ENCODE results near the gene KANK2. TPM values are rescaled to one million over a fixed set of nuclear protein-coding genes. Genes with fewer than 3 reads are reported as not detected.

The KANK2 gene
- total RNA-seq, 1 experiment from 2014 or later: 35.1 TPM

GRCh38 chr19:11204943-11205349 lies 7.6 kb upstream of the KANK2 start:
- Mint-ChIP-seq H3K27me3 (ENCODE audit: low read depth) (no peaks in the 10 kb centered on the region), H3K4me1 (0 out of 2 replicates have a peak, but pooled peaks cover 3% of the 10 kb centered on the region), H3K27ac (no peak overlapping the region), H3K9me3 (no peaks in the 10 kb centered on the region), H3K4me3 (no peak overlapping the region), H3K36me3 (no peaks in the 10 kb centered on the region; the same call in 1 of the 2 replicates)
- TF ChIP-seq NR1H2 (CRISPR knock-in tag; IDR thresholded peaks at IDR 0.05): no peak
- no peak for TF ChIP-seq MYBL2 (CRISPR knock-in tag; IDR thresholded peaks at IDR 0.05)
- no peak for TF ChIP-seq KAT7 (CRISPR knock-in tag; IDR thresholded peaks at IDR 0.05; ENCODE audit: borderline replicate concordance)
- no peak for TF ChIP-seq GRHL2 (CRISPR knock-in tag; IDR thresholded peaks at IDR 0.05; ENCODE audit: insufficient replicate concordance, severe bottlenecking)
- no peak for TF ChIP-seq MAX (CRISPR knock-in tag; IDR thresholded peaks at IDR 0.05)
- no peak for TF ChIP-seq JUN (CRISPR knock-in tag; IDR thresholded peaks at IDR 0.05)
- TF ChIP-seq CBFB (CRISPR knock-in tag; IDR thresholded peaks at IDR 0.05; ENCODE audit: low read depth): no peak
- TF ChIP-seq ZNF138 (CRISPR knock-in tag; conservative IDR thresholded peaks at IDR 0.05): no peak
- no peak for TF ChIP-seq ZNF219 (CRISPR knock-in tag; IDR thresholded peaks at IDR 0.05; ENCODE audit: borderline replicate concordance)
- no peak for TF ChIP-seq ZNF532 (CRISPR knock-in tag; IDR thresholded peaks at IDR 0.05; ENCODE audit: borderline replicate concordance)
- TF ChIP-seq E2F5 (CRISPR knock-in tag; IDR thresholded peaks at IDR 0.05): no peak
- ATAC-seq: no peak
- ChIA-PET POLR2A (interaction anchor here (0.6 kb wide), 1 partner anchor 29 kb away, joined by 3 read pairs; no protein-coding TSS in a partner anchor), CTCF (interaction anchor here (1.4 to 1.7 kb wide), 2 partner anchors 67 to 89 kb away, joined by 3 to 8 read pairs; no protein-coding TSS in a partner anchor)
- DNase-seq (ENCODE audit: low spot score): no peak

GRCh38 chr19:11204076-11204602 lies 6.8 kb upstream of the KANK2 start:
- Mint-ChIP-seq H3K4me1 (0 out of 2 replicates have a peak, but pooled peaks cover 3% of the 10 kb centered on the region), H3K9me3 (no peaks in the 10 kb centered on the region), H3K27me3 (ENCODE audit: low read depth) (no peaks in the 10 kb centered on the region), H3K36me3 (no peaks in the 10 kb centered on the region; the same call in 1 of the 2 replicates), H3K4me3 (no peak overlapping the region), H3K27ac (no peak overlapping the region)
- POLR2A ChIA-PET: no interaction called here
- ATAC-seq: no peak
- CTCF ChIA-PET: interaction anchor here (0.6 to 1.7 kb wide), 8 partner anchors 13 to 684 kb away, joined by 3 to 8 read pairs (median 5); no protein-coding TSS in a partner anchor
- TF ChIP-seq CTCF (IDR thresholded peaks at IDR 0.05): no peak
- TF ChIP-seq USF1 (CRISPR knock-in tag; IDR thresholded peaks at IDR 0.05): no peak
- no peak for TF ChIP-seq CREM (CRISPR knock-in tag; IDR thresholded peaks at IDR 0.05)
- TF ChIP-seq RORB (CRISPR knock-in tag; IDR thresholded peaks at IDR 0.05): no peak
- no peak for DNase-seq (ENCODE audit: low spot score)
